Left lung (tissue), 10 donors: Measurements from ENCODE around the gene CLECL1. TPM values are rescaled to one million over a fixed set of nuclear protein-coding genes. Genes with fewer than 3 reads are reported as not detected.

Source experiments
- ATAC-seq: fragments of 200-7000 bp; cut with Tn5 transposase; one replicate; pipeline ENCODE4 v1.9.1; 2020; ENCODE audit warnings: moderate library complexity
- DNase-seq, 4 donors: peaks; one replicate each; pipeline ENCODE4 v3.0.0-alpha.2; 2013 to 2020
- H3K27ac ChIP-seq, 2 donors: fragments of 200-600 bp; sonication (generic) in 1 of 2; one replicate each; pipeline versions ENCODE4 v1.5.0 to v1.8.0; 2020 to 2021
- H3K27me3 ChIP-seq, 2 donors: fragments of 200-600 bp; sonication (generic) in 1 of 2; one replicate each; pipeline versions ENCODE4 v1.5.0 to v1.8.0; 2020 to 2021
- H3K36me3 ChIP-seq, 2 donors: fragments of 200-600 bp; sonication (generic) in 1 of 2; one replicate each; pipeline versions ENCODE4 v1.5.0 to v1.8.0; 2020 to 2021
- H3K4me1 ChIP-seq, 2 donors: fragments of 200-600 bp; one replicate each; pipeline ENCODE4 v1.8.0; 2021
- H3K4me3 ChIP-seq, 2 donors: fragments of 200-600 bp; sonication (generic) in 1 of 2; one replicate each; pipeline versions ENCODE4 v1.5.0 to v1.8.0; 2020 to 2021; ENCODE audit warnings: mild to moderate bottlenecking in 1 of 2
- H3K9me3 ChIP-seq, 2 donors: fragments of 200-600 bp; sonication (generic) in 1 of 2; one replicate each; pipeline versions ENCODE4 v1.5.0 to v1.8.0; 2020 to 2021
- intact Hi-C, 2 donors: fragments of 100-400 bp; cut with DNase I; formaldehyde crosslinking; loops; one replicate each; pipeline versions ENCODE4 v1.11.2 to v1.14.2; 2022
- polyA plus RNA-seq, 6 donors: library from polyadenylated mRNA; unstranded; fragments of 120-200 nt; gene quantifications; one replicate each; pipeline ENCODE4 v1.2.1, GENCODE V29; 2013; ENCODE audit not compliant: insufficient read length in 6 of 6
- total RNA-seq, 2 donors: library from RNA; stranded (reverse); fragmentation: NEBNext Ultra II Directional; extraction: Animal tissue kit (Norgen Biotek cat#: 25700); gene quantifications; one replicate each; pipeline ENCODE4 v1.2.1, GENCODE V29; 2021
- TF ChIP-seq, protein P1 (sequence below), 2 donors: fragments of 200-600 bp; sonication (generic) in 1 of 2; IDR thresholded peaks; one replicate each; pipeline versions ENCODE4 v1.5.0 to v1.8.0; 2021; ENCODE audit warnings: antibody characterized with exemption in 2 of 2
- donor health status: DM: no; HTN: yes; CAD: no.
- donor health status: DM: no; HTN: no; CAD: no.

Gene CLECL1
- total and polyA plus RNA-seq, 8 donors = 0.15 to 0.52 (median 0.37) TPM; not detected in 2

DNA sequence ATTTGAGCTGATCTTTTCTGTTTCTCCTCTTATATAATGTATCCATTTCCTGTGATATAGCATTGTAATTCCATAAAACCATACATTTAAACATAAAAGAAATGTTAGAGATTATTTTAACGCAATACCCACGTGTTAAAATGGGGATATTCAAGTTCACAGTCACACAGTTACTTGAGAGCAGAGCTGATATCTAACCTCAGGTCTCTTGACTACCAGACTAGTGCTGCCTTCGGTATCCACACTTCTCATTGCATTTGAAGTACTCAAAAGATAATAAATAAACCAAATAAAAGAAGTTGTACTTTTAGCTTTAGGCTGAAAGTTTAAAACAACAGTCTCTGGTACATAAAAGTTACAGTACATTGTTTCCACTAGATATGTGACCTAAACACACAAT is 2.9 kb downstream of the CLECL1 start:
- DNase-seq (no peak), ATAC-seq (no peak)
- no peaks in the 10 kb centered on the region for H3K36me3 ChIP-seq
- intact Hi-C loops = no loop called here
- no peaks in the 10 kb centered on the region for H3K27me3 ChIP-seq
- H3K9me3 ChIP-seq = no peaks in the 10 kb centered on the region
- H3K4me1 ChIP-seq = no peaks in the 10 kb centered on the region
- TF ChIP-seq, protein P1, sequence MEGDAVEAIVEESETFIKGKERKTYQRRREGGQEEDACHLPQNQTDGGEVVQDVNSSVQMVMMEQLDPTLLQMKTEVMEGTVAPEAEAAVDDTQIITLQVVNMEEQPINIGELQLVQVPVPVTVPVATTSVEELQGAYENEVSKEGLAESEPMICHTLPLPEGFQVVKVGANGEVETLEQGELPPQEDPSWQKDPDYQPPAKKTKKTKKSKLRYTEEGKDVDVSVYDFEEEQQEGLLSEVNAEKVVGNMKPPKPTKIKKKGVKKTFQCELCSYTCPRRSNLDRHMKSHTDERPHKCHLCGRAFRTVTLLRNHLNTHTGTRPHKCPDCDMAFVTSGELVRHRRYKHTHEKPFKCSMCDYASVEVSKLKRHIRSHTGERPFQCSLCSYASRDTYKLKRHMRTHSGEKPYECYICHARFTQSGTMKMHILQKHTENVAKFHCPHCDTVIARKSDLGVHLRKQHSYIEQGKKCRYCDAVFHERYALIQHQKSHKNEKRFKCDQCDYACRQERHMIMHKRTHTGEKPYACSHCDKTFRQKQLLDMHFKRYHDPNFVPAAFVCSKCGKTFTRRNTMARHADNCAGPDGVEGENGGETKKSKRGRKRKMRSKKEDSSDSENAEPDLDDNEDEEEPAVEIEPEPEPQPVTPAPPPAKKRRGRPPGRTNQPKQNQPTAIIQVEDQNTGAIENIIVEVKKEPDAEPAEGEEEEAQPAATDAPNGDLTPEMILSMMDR (IDR thresholded peaks at IDR 0.05) = no peak
- no peak overlapping the region for H3K4me3 ChIP-seq
- H3K27ac ChIP-seq = no peak overlapping the region

GRCh38 chr12:9729082-9729481 is 3.8 kb downstream of the CLECL1 start:
- no peak for ATAC-seq
- H3K4me1 ChIP-seq = no peaks in the 10 kb centered on the region
- intact Hi-C loops = no loop called here

GRCh38 chr12:9727813-9728212 is 5.1 kb downstream of the CLECL1 start:
- no peak overlapping the region for H3K4me3 ChIP-seq
- H3K4me1 ChIP-seq = no peaks in the 10 kb centered on the region
- TF ChIP-seq, protein P1 (IDR thresholded peaks at IDR 0.05) = no peak
- no peak for ATAC-seq
- intact Hi-C loops = no loop called here
- H3K27me3 ChIP-seq = no peaks in the 10 kb centered on the region
- DNase-seq = no peak
- H3K9me3 ChIP-seq = no peaks in the 10 kb centered on the region
- no peaks in the 10 kb centered on the region for H3K36me3 ChIP-seq
- H3K27ac ChIP-seq = no peak overlapping the region

More at GRCh38 chr12:9729082-9729481, 3.8 kb downstream of the CLECL1 start:
- H3K4me3 ChIP-seq = no peak overlapping the region
- TF ChIP-seq, protein P1 (IDR thresholded peaks at IDR 0.05) = no peak
- DNase-seq = no peak
- H3K27me3 ChIP-seq = no peaks in the 10 kb centered on the region
- no peaks in the 10 kb centered on the region for H3K9me3 ChIP-seq
- H3K27ac ChIP-seq = no peak overlapping the region
- H3K36me3 ChIP-seq = no peaks in the 10 kb centered on the region

- H3K4me3 ChIP-seq = no peak overlapping the region
- TF ChIP-seq, protein P1 (IDR thresholded peaks at IDR 0.05) = no peak
- H3K9me3 ChIP-seq = no peaks in the 10 kb centered on the region
- ATAC-seq = no peak
- intact Hi-C loops = no loop called here
- no peak overlapping the region for H3K27ac ChIP-seq
- H3K27me3 ChIP-seq = no peaks in the 10 kb centered on the region
- no peak for DNase-seq
- H3K36me3 ChIP-seq = no peaks in the 10 kb centered on the region
- H3K4me1 ChIP-seq = peaks cover 0 to 7% of the 10 kb centered on the region in 2 donors
Observed at GRCh38 chr12:9725213-9725870, 7.6 kb downstream of the CLECL1 start.

DNA sequence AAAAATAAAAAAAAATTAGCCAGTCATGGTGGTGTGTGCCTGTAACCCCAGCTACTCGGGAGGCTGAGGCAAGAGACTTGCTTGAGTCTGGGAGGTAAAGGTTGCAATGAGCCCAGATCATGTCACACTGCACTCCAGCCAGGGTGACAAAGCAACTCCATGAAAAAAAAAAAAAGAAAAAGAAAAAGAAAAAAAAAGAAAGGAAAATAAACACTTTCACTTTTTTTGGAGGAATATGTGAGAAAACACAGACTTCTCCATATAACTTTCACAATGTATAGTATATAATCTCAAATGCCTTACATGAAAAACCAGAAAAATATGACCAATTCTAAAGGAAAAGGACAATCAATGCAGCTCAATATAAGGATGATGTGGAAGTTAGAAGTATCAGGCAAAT is 8.9 kb downstream of the CLECL1 start:
- Histone ChIP-seq H3K9me3 (no peaks in the 10 kb centered on the region), H3K4me3 (no peak overlapping the region), H3K36me3 (no peaks in the 10 kb centered on the region), H3K27me3 (no peaks in the 10 kb centered on the region), H3K4me1 (peaks cover 0 to 7% of the 10 kb centered on the region in 2 donors), H3K27ac (no peak overlapping the region)
- intact Hi-C loops = no loop called here
- ATAC-seq (no peak), DNase-seq (no peak)
- TF ChIP-seq, protein P1 (IDR thresholded peaks at IDR 0.05) = no peak
